Activated naive CD4-positive, alpha-beta T cell treated with anti-CD3 and anti-CD28 coated beads, Interleukin-2, amount 50 U/mL, for 24 hours (primary cell): ENCODE data around the gene TMEM87A.

Experiments
- H3K27ac Mint-ChIP-seq: one replicate; pipeline ENCODE4 v1.8.0; 2021; ENCODE audit warnings: mild to moderate bottlenecking, mixed read lengths
- H3K27me3 Mint-ChIP-seq: one replicate; pipeline ENCODE4 v1.8.0; 2021; ENCODE audit warnings: mixed read lengths
- H3K36me3 Mint-ChIP-seq: one replicate; pipeline ENCODE4 v1.8.0; 2021; ENCODE audit warnings: mixed read lengths
- H3K4me1 Mint-ChIP-seq: one replicate; pipeline ENCODE4 v1.8.0; 2021; ENCODE audit warnings: mixed read lengths
- H3K4me3 Mint-ChIP-seq: one replicate; pipeline ENCODE4 v1.8.0; 2021; ENCODE audit warnings: mild to moderate bottlenecking, mixed read lengths
- H3K9me3 Mint-ChIP-seq: one replicate; pipeline ENCODE4 v1.8.0; 2021; ENCODE audit warnings: mixed read lengths

The TMEM87A gene

GRCh38 chr15:42165106-42165505, 108.1 kb downstream of the TMEM87A start:
- H3K4me1 Mint-ChIP-seq: no peaks in the 10 kb centered on the region
- H3K36me3 Mint-ChIP-seq: peaks cover 8% of the 10 kb centered on the region
- H3K9me3 Mint-ChIP-seq: no peaks in the 10 kb centered on the region
- H3K27ac Mint-ChIP-seq: no peak overlapping the region
- H3K27me3 Mint-ChIP-seq: no peaks in the 10 kb centered on the region
- H3K4me3 Mint-ChIP-seq: no peak overlapping the region

- no peak overlapping the region for H3K4me3 Mint-ChIP-seq
- no peaks in the 10 kb centered on the region for H3K27me3 Mint-ChIP-seq
- peaks cover 8% of the 10 kb centered on the region for H3K36me3 Mint-ChIP-seq
- no peak overlapping the region for H3K27ac Mint-ChIP-seq
- no peaks in the 10 kb centered on the region for H3K9me3 Mint-ChIP-seq
- no peaks in the 10 kb centered on the region for H3K4me1 Mint-ChIP-seq
These were observed 109.2 kb downstream of the TMEM87A start for GRCh38 chr15:42163947-42164550.

GRCh38 chr15:42163291-42163690, 109.9 kb downstream of the TMEM87A start:
- H3K4me3 Mint-ChIP-seq: no peak overlapping the region
- H3K36me3 Mint-ChIP-seq: peaks cover 9% of the 10 kb centered on the region
- no peaks in the 10 kb centered on the region for H3K27me3 Mint-ChIP-seq
- H3K4me1 Mint-ChIP-seq: no peaks in the 10 kb centered on the region
- H3K9me3 Mint-ChIP-seq: no peaks in the 10 kb centered on the region
- no peak overlapping the region for H3K27ac Mint-ChIP-seq
